K562 (cell line): ENCODE measurements around the gene JADE3. TPM values are rescaled to one million over a fixed set of nuclear protein-coding genes. Genes with fewer than 3 reads are reported as not detected.

Experiments
- ATAC-seq: fragments of 200-7000 bp; cut with Tn5 transposase; 3 replicates; pipeline ENCODE4 v1.9.1; 2020; ENCODE audit warnings: moderate library complexity
- BruUV-seq: library from RNA; stranded (reverse); fragments of 400-500 nt; replicated peaks from 2 replicates; lab custom pipeline; 2021; lab: Mats Ljungman, UMichigan
- CTCF ChIA-PET: fragments of 300-600 bp; formaldehyde crosslinking; extraction: SDS; loops from one replicate; lab custom pipeline; 2021; ENCODE audit warnings: low intra/inter-chr PET ratio; lab: Yijun Ruan, JAX
- POLR2A ChIA-PET: fragments of 300-600, 350-650 bp; sonication (Branson Sonifier 250); formaldehyde crosslinking; extraction: SDS; loops from one replicate; lab custom pipeline; 2021; ENCODE audit warnings: antibody characterized with exemption, inconsistent platforms; lab: Yijun Ruan, JAX
- DNase-seq, 4 experiments: peaks; one replicate each; pipeline versions ENCODE4 v3.0.0 to v3.0.0-alpha.2; 2011 to 2018; ENCODE audit warnings: low spot score in 3 of 4, mixed read lengths in 3 of 4; ENCODE audit errors: extremely low read depth in 1 of 4
- FAIRE-seq: peaks from 2 replicates; lab custom pipeline; 2011; peaks lifted over from hg19 to GRCh38; lab: Jason Lieb, UNC
- H2AFZ ChIP-seq: 2 replicates; pipeline ENCODE4 v1.6.0; 2011; ENCODE audit warnings: low read depth, low read length, control low read depth, inconsistent platforms
- H3K27ac ChIP-seq: fragments of 200-600 bp; 3 replicates; pipeline ENCODE4 v1.8.0; 2011; ENCODE audit warnings: low read depth, mild to moderate bottlenecking, control low read depth, inconsistent platforms, low read length, moderate library complexity, mixed read lengths; ENCODE audit errors: extremely low read depth
- H3K27me3 ChIP-seq, 2 experiments: fragments of 300-600 bp in 1 of 2; 2 replicates in 1 of 2; 3 replicates in 1 of 2; pipeline versions ENCODE4 v1.6.0 to v1.8.0; 2011; ENCODE audit warnings: inconsistent platforms in 2 of 2, low read length in 2 of 2, mild to moderate bottlenecking in 1 of 2, mixed read lengths in 1 of 2, moderate library complexity in 1 of 2; ENCODE audit not compliant: control insufficient read depth in 2 of 2, insufficient read depth in 2 of 2
- H3K36me3 ChIP-seq: fragments of 300-600 bp; 3 replicates; pipeline ENCODE4 v1.8.0; 2011; ENCODE audit warnings: mild to moderate bottlenecking, low read length, inconsistent platforms; ENCODE audit not compliant: control insufficient read depth, insufficient read depth
- H3K4me1 ChIP-seq, 2 experiments: fragments of 200-600 bp in 1 of 2; replicated peaks in 1 of 2; 2 replicates in 1 of 2; 3 replicates in 1 of 2; pipeline versions ENCODE4 v1.5.1 to v1.8.0; 2011; ENCODE audit warnings: inconsistent platforms in 2 of 2, low read length in 2 of 2, mild to moderate bottlenecking in 1 of 2, mixed read lengths in 1 of 2, moderate library complexity in 1 of 2; ENCODE audit not compliant: control insufficient read depth in 2 of 2, insufficient read depth in 2 of 2
- H3K4me2 ChIP-seq: 2 replicates; pipeline ENCODE4 v1.6.1; 2011; ENCODE audit warnings: low read length, control low read depth, inconsistent platforms, mixed read lengths; ENCODE audit not compliant: insufficient read depth
- H3K4me3 ChIP-seq: fragments of 200-600 bp; sonication (generic), shearing (Covaris generic); 2 replicates; pipeline ENCODE4 v1.5.1; 2016; ENCODE audit warnings: control low read depth, inconsistent platforms
- H3K79me2 ChIP-seq: fragments of 200-600 bp; 3 replicates; pipeline ENCODE4 v1.8.0; 2011; ENCODE audit warnings: low read length, inconsistent platforms; ENCODE audit not compliant: control insufficient read depth, insufficient read depth
- H3K9ac ChIP-seq, 2 experiments: 2 replicates each; pipeline versions ENCODE4 v1.6.0 to v1.6.1; 2011; ENCODE audit warnings: low read depth in 2 of 2, low read length in 2 of 2, control low read depth in 1 of 2, inconsistent platforms in 1 of 2, mild to moderate bottlenecking in 1 of 2, mixed read lengths in 1 of 2; ENCODE audit not compliant: insufficient read depth in 1 of 2
- H3K9me1 ChIP-seq: one replicate; pipeline ENCODE4 v1.6.0; 2011; ENCODE audit warnings: inconsistent platforms, mild to moderate bottlenecking, low read length, moderate library complexity; ENCODE audit not compliant: control insufficient read depth, insufficient read depth
- H3K9me3 ChIP-seq: replicated peaks from 2 replicates; pipeline ENCODE4 v1.5.1; 2011; ENCODE audit warnings: low read depth, low read length, inconsistent platforms; ENCODE audit not compliant: control insufficient read depth, insufficient read depth
- H4K20me1 ChIP-seq: replicated peaks from 2 replicates; pipeline ENCODE4 v1.6.1; 2011; ENCODE audit warnings: low read length, inconsistent platforms, mixed read lengths; ENCODE audit not compliant: control insufficient read depth, insufficient read depth
- HNRNPH1 ChIP-seq: fragments of 200-400 bp; formaldehyde crosslinking; optimal IDR thresholded peaks from 2 replicates; pipeline ENCODE3; 2017; ENCODE audit warnings: low read depth, mild to moderate bottlenecking, low read length, moderate library complexity
- MTA3 ChIP-seq: fragments of 450-650 bp; formaldehyde crosslinking; IDR thresholded peaks from 2 replicates; pipeline ENCODE4 v1.6.1; 2017; ENCODE audit warnings: mild to moderate bottlenecking, borderline replicate concordance
- MXD1 ChIP-seq: fragments of 250-450 bp; sonication (Bioruptor Pico); IDR thresholded peaks from 2 replicates; pipeline ENCODE4 v1.8.0; 2021; ENCODE audit warnings: borderline replicate concordance, mild to moderate bottlenecking, moderate library complexity; ENCODE audit not compliant: poor library complexity, severe bottlenecking
- NR2C1 ChIP-seq, 2 experiments: fragments of 450-650 bp; IDR thresholded peaks; 2 replicates each; pipeline ENCODE4 v1.6.1; 2017; ENCODE audit warnings: mild to moderate bottlenecking in 2 of 2, antibody characterized with exemption in 1 of 2, inconsistent platforms in 1 of 2, missing compliant biosample characterization in 1 of 2, missing genetic modification characterization in 1 of 2
- SMAD4 ChIP-seq: fragments of 250-450 bp; sonication (Bioruptor Pico); conservative IDR thresholded peaks from 2 replicates; pipeline ENCODE4 v1.8.0; 2021; ENCODE audit warnings: inconsistent platforms, mild to moderate bottlenecking, moderate library complexity
- TFAM ChIP-seq: fragments of 250-450 bp; sonication (Bioruptor Pico); conservative IDR thresholded peaks from 2 replicates; pipeline ENCODE4 v1.5.0; 2021; ENCODE audit warnings: mild to moderate bottlenecking, moderate library complexity
- ZEB2 ChIP-seq: fragments of 450-650 bp; IDR thresholded peaks from 2 replicates; pipeline ENCODE4 v1.6.1; 2016
- ZNF140 ChIP-seq: fragments of 250-450 bp; sonication (Bioruptor Pico); IDR thresholded peaks from 2 replicates; pipeline ENCODE4 v1.8.0; 2021; ENCODE audit warnings: moderate library complexity, mild to moderate bottlenecking, inconsistent platforms
- WGBS: fragments of 100-300 bp; shearing (Covaris generic); methylation state at CpG from one replicate; pipeline ENCODE4 v1.1.6; 2016; ENCODE audit warnings: low coverage, mixed read lengths; ENCODE audit not compliant: insufficient coverage; ENCODE audit errors: missing lambda C conversion rate; 5-methylcytosine and 5-hydroxymethylcytosine counted together
- in situ Hi-C: fragments of 300-500 bp; cut with MboI; formaldehyde crosslinking; loops from 4 replicates; pipeline ENCODE4 v1.15.0; 2018; ENCODE audit warnings: inconsistent platforms, mixed read lengths
- intact Hi-C: fragments of 100-400 bp; cut with micrococcal nuclease; formaldehyde crosslinking; loops from 2 replicates; pipeline ENCODE4 v1.14.2; 2022
- polyA plus RNA-seq, 8 experiments: library from polyadenylated mRNA; depleted of rRNA in 4 of 8; stranded (reverse) in 5 of 8; unstranded in 3 of 8; fragments of >200 nt; fragmentation: Nextera tagmentation in 2 of 8; fragmentation: Illumina TruSeq in 1 of 8; extraction: Ambion mirVana in 2 of 8; extraction: Trizol in 1 of 8; gene quantifications; 2 replicates each; pipeline versions ENCODE4 v1.2.1 to v1.2.3, GENCODE V29; 2011 to 2014; ENCODE audit warnings: inconsistent platforms in 1 of 8, missing spikeins in 1 of 8
- total RNA-seq, 7 experiments: library from RNA; depleted of rRNA in 6 of 7; stranded (reverse); fragments of >200 nt in 6 of 7; fragmentation: Illumina TruSeq in 2 of 7; extraction: Trizol in 2 of 7; gene quantifications; 2 replicates each; pipeline versions ENCODE4 v1.2.1 to v1.2.3, GENCODE V29; 2011 to 2021; ENCODE audit warnings: low replicate concordance in 1 of 7
- TF ChIP-seq, protein P1 (sequence below): fragments of 450-650 bp; IDR thresholded peaks from 2 replicates; pipeline ENCODE4 v1.6.1; 2018; ENCODE audit not compliant: partially characterized antibody
- TF ChIP-seq, protein P2 (sequence below): sonication (generic); formaldehyde crosslinking; IDR thresholded peaks from 2 replicates; pipeline ENCODE4 v1.8.1; 2022; ENCODE audit warnings: missing genetic modification reagents

JADE3 gene
- total and polyA plus RNA-seq, 9 of the 15 experiments (the other 6 are each of a cell fraction or from before 2014, with no cell fraction given): 2.6 to 10.0 (median 7.0) TPM

GRCh38 chrX:46922611-46923010, 10.4 kb downstream of the JADE3 start:
- Histone ChIP-seq H3K4me2 (no peak overlapping the region), H3K79me2 (no peaks in the 10 kb centered on the region; the same call in 2 of the 3 replicates), H3K9ac (no peak overlapping the region), H3K9me1 (no peaks in the 10 kb centered on the region), H3K27me3 (no peaks in the 10 kb centered on the region), H3K4me3 (no peak overlapping the region), H2AFZ (no peak overlapping the region), H3K36me3 (no peaks in the 10 kb centered on the region), H3K4me1 (no peaks in the 10 kb centered on the region), H4K20me1 (no peaks in the 10 kb centered on the region), H3K9me3 (0 out of 2 replicates have a peak, but pooled peaks cover 2% of the 10 kb centered on the region), H3K27ac (no peak overlapping the region)
- intact Hi-C loops: no loop called here
- in situ Hi-C loops: no loop called here
- ChIA-PET CTCF (no interaction called here), POLR2A (no interaction called here)
- ATAC-seq: no peak
- TF ChIP-seq SMAD4 (CRISPR knock-in tag) (no peak), ZNF140 (CRISPR knock-in tag) (no peak), TFAM (CRISPR knock-in tag) (no peak)
- DNase-seq: no peak
- 20% methylated on average over 1 of the region's 1 CpG for WGBS
- no TSS peak for BruUV-seq
- FAIRE-seq: no peak

DNA sequence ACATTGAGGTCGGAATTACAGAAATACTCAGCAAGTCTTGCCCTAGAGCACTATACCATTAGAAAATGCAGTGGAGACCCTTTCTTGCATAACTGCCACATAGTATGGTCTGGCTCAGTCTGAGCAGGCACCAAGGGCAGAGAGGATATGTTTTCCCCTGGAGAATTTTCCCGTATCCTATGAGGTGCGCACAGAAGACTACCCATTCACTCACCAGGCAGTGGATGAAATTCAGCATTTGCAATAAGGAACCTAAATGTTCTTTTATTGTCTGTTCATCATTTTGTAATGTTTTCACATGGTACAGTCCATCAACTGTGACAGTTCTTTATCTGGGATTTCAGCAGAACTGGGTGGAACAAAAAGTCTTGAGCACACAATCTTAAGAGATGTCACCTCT, 15.5 kb downstream of the JADE3 start:
- Histone ChIP-seq H3K4me2 (no peak overlapping the region), H3K27me3 (no peaks in the 10 kb centered on the region), H3K4me1 (no peaks in the 10 kb centered on the region), H3K36me3 (no peaks in the 10 kb centered on the region), H3K79me2 (no peaks in the 10 kb centered on the region), H3K9me1 (no peaks in the 10 kb centered on the region), H3K9me3 (no peaks in the 10 kb centered on the region), H3K4me3 (no peak overlapping the region), H4K20me1 (no peaks in the 10 kb centered on the region; the same call in 1 of the 2 replicates), H3K27ac (no peak overlapping the region), H3K9ac (no peak overlapping the region), H2AFZ (no peak overlapping the region)
- in situ Hi-C loops (no loop called here), intact Hi-C loops (no loop called here)
- WGBS: 60% methylated on average over 3 of the region's 3 CpGs
- ATAC-seq (no peak), DNase-seq (no peak), FAIRE-seq (no peak)
- TF ChIP-seq, protein P1, sequence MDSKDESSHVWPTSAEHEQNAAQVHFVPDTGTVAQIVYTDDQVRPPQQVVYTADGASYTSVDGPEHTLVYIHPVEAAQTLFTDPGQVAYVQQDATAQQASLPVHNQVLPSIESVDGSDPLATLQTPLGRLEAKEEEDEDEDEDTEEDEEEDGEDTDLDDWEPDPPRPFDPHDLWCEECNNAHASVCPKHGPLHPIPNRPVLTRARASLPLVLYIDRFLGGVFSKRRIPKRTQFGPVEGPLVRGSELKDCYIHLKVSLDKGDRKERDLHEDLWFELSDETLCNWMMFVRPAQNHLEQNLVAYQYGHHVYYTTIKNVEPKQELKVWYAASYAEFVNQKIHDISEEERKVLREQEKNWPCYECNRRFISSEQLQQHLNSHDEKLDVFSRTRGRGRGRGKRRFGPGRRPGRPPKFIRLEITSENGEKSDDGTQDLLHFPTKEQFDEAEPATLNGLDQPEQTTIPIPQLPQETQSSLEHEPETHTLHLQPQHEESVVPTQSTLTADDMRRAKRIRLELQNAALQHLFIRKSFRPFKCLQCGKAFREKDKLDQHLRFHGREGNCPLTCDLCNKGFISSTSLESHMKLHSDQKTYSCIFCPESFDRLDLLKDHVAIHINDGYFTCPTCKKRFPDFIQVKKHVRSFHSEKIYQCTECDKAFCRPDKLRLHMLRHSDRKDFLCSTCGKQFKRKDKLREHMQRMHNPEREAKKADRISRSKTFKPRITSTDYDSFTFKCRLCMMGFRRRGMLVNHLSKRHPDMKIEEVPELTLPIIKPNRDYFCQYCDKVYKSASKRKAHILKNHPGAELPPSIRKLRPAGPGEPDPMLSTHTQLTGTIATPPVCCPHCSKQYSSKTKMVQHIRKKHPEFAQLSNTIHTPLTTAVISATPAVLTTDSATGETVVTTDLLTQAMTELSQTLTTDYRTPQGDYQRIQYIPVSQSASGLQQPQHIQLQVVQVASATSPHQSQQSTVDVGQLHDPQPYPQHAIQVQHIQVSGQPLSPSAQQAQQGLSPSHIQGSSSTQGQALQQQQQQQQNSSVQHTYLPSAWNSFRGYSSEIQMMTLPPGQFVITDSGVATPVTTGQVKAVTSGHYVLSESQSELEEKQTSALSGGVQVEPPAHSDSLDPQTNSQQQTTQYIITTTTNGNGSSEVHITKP: peak; percentile 59
- no peak for TF ChIP-seq NR2C1 (IDR thresholded peaks at IDR 0.05)
- no peak for TF ChIP-seq NR2C1 (tag; IDR thresholded peaks at IDR 0.05)
- TF ChIP-seq ZEB2: no peak
- TF ChIP-seq, protein P2, sequence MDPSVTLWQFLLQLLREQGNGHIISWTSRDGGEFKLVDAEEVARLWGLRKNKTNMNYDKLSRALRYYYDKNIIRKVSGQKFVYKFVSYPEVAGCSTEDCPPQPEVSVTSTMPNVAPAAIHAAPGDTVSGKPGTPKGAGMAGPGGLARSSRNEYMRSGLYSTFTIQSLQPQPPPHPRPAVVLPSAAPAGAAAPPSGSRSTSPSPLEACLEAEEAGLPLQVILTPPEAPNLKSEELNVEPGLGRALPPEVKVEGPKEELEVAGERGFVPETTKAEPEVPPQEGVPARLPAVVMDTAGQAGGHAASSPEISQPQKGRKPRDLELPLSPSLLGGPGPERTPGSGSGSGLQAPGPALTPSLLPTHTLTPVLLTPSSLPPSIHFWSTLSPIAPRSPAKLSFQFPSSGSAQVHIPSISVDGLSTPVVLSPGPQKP: no peak
- no peak for TF ChIP-seq HNRNPH1
- no peak for TF ChIP-seq MTA3
- TF ChIP-seq MXD1 (CRISPR knock-in tag): no peak
- CTCF ChIA-PET: no interaction called here
- BruUV-seq: no TSS peak
- POLR2A ChIA-PET: no interaction called here
